Astrocyte of the cerebellum (primary cell): ENCODE results near the gene COG4.

Experiments
- DNase-seq: peaks from one replicate; pipeline ENCODE4 v3.0.0-alpha.2; 2011; ENCODE audit warnings: low read depth
- H3K4me3 ChIP-seq: 2 replicates; pipeline ENCODE4 v1.5.1; 2011; ENCODE audit warnings: mild to moderate bottlenecking, low read depth, low read length, moderate library complexity
- CTCF ChIP-seq: IDR thresholded peaks from 2 replicates; pipeline ENCODE4 v1.5.1; 2012; ENCODE audit warnings: low read length, low read depth, moderate library complexity, mild to moderate bottlenecking; ENCODE audit errors: missing control alignments
- in situ Hi-C: cut with HindIII; loops from 2 replicates; pipeline ENCODE4 v1.10.0; 2017; ENCODE audit warnings: low sequenced_read_pairs

The COG4 gene

GRCh38 chr16:70483426-70483825 lies 39.9 kb downstream of the COG4 start:
- H3K4me3 ChIP-seq, result no peak overlapping the region
- no peak for TF ChIP-seq CTCF
- in situ Hi-C loops, result no loop called here
- no peak for DNase-seq

GRCh38 chr16:70482624-70483023 lies 40.7 kb downstream of the COG4 start:
- DNase-seq, result no peak
- in situ Hi-C loops, result no loop called here
- H3K4me3 ChIP-seq, result no peak overlapping the region
- TF ChIP-seq CTCF, result no peak

GRCh38 chr16:70481929-70482536 lies 41.3 kb downstream of the COG4 start:
- DNase-seq, result no peak
- in situ Hi-C loops, result no loop called here
- no peak overlapping the region for H3K4me3 ChIP-seq
- no peak for TF ChIP-seq CTCF

- no peak for DNase-seq
- no peak for TF ChIP-seq CTCF
- H3K4me3 ChIP-seq, result no peak overlapping the region
- in situ Hi-C loops, result no loop called here
Measured at GRCh38 chr16:70480127-70481105, 42.9 kb downstream of the COG4 start.

GRCh38 chr16:70478912-70479341 lies 44.4 kb downstream of the COG4 start:
- TF ChIP-seq CTCF, result no peak
- H3K4me3 ChIP-seq, result no peak overlapping the region
- DNase-seq, result no peak
- in situ Hi-C loops, result no loop called here

GRCh38 chr16:70478169-70478568 lies 45.2 kb downstream of the COG4 start:
- no peak for DNase-seq
- no peak overlapping the region for H3K4me3 ChIP-seq
- no peak for TF ChIP-seq CTCF
- in situ Hi-C loops, result no loop called here
